ENCODE measurements around the gene PLCXD3.

The PLCXD3 gene

GRCh38 chr5:41275813-41276512 is 234.4 kb downstream of the PLCXD3 start:
- Histone ChIP-seq H3K4me1 (ENCODE audit: control insufficient read depth, insufficient read depth, low read length) (no peaks in the 10 kb centered on the region), H3K9me3 (ENCODE audit: control insufficient read depth, insufficient read depth, low read depth, low read length) (no peaks in the 10 kb centered on the region), H3K36me3 (ENCODE audit: control insufficient read depth in 2 of 2, insufficient read depth in 1 of 2, low read length in 2 of 2) (no peaks in the 10 kb centered on the region), H3K4me3 (ENCODE audit: low read depth, low read length) (no peak overlapping the region), H3K27ac (ENCODE audit: extremely low read depth, low read depth, low read length) (no peak overlapping the region)
- TF ChIP-seq ZNF211 (tag by site-specific recombination; IDR thresholded peaks at IDR 0.05; ENCODE audit: low read depth): no peak
- no peak for TF ChIP-seq ZNF157 (tag by site-specific recombination; IDR thresholded peaks at IDR 0.05)
- TF ChIP-seq ZNF677 (tag by site-specific recombination; IDR thresholded peaks at IDR 0.05): no peak
- no peak for TF ChIP-seq ZNF513 (tag by site-specific recombination; IDR thresholded peaks at IDR 0.05)
- TF ChIP-seq, protein P1, sequence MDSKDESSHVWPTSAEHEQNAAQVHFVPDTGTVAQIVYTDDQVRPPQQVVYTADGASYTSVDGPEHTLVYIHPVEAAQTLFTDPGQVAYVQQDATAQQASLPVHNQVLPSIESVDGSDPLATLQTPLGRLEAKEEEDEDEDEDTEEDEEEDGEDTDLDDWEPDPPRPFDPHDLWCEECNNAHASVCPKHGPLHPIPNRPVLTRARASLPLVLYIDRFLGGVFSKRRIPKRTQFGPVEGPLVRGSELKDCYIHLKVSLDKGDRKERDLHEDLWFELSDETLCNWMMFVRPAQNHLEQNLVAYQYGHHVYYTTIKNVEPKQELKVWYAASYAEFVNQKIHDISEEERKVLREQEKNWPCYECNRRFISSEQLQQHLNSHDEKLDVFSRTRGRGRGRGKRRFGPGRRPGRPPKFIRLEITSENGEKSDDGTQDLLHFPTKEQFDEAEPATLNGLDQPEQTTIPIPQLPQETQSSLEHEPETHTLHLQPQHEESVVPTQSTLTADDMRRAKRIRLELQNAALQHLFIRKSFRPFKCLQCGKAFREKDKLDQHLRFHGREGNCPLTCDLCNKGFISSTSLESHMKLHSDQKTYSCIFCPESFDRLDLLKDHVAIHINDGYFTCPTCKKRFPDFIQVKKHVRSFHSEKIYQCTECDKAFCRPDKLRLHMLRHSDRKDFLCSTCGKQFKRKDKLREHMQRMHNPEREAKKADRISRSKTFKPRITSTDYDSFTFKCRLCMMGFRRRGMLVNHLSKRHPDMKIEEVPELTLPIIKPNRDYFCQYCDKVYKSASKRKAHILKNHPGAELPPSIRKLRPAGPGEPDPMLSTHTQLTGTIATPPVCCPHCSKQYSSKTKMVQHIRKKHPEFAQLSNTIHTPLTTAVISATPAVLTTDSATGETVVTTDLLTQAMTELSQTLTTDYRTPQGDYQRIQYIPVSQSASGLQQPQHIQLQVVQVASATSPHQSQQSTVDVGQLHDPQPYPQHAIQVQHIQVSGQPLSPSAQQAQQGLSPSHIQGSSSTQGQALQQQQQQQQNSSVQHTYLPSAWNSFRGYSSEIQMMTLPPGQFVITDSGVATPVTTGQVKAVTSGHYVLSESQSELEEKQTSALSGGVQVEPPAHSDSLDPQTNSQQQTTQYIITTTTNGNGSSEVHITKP (tag by site-specific recombination; IDR thresholded peaks at IDR 0.05): no peak
- no peak for TF ChIP-seq YY1 (tag by site-specific recombination; IDR thresholded peaks at IDR 0.05)
- TF ChIP-seq, protein P2, sequence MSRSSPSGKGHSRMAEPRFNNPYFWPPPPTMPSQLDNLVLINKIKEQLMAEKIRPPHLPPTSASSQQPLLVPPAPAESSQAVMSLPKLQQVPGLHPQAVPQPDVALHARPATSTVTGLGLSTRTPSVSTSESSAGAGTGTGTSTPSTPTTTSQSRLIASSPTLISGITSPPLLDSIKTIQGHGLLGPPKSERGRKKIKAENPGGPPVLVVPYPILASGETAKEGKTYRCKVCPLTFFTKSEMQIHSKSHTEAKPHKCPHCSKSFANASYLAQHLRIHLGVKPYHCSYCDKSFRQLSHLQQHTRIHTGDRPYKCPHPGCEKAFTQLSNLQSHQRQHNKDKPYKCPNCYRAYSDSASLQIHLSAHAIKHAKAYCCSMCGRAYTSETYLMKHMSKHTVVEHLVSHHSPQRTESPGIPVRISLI (tag by site-specific recombination; IDR thresholded peaks at IDR 0.05): no peak
- no peak for TF ChIP-seq ZNF16 (tag by site-specific recombination; IDR thresholded peaks at IDR 0.05; ENCODE audit: low read depth)
- TF ChIP-seq ZNF560 (tag by site-specific recombination; IDR thresholded peaks at IDR 0.05; ENCODE audit: borderline replicate concordance): no peak
- TF ChIP-seq ZNF266 (tag by site-specific recombination; IDR thresholded peaks at IDR 0.05; ENCODE audit: low read depth): no peak
- TF ChIP-seq BCL6B (tag by site-specific recombination; IDR thresholded peaks at IDR 0.05): no peak
- no peak for TF ChIP-seq ZBTB49 (tag by site-specific recombination; IDR thresholded peaks at IDR 0.05; ENCODE audit: low read depth)
- no peak for TF ChIP-seq INSM2 (tag by site-specific recombination; IDR thresholded peaks at IDR 0.05)
- POLR2A ChIA-PET: no interaction called here
- CTCF ChIA-PET: interaction anchor here (0.5 to 1.3 kb wide), 3 partner anchors 9 to 1568 kb away, joined by 3 to 4 read pairs (median 4); no protein-coding TSS in a partner anchor

All from HEK293 (cell line).